HG02981 (cell line): Measurements from ENCODE around the gene TMEM185B.
"Not testable (repeated sequence)": the region's sequence is repeated elsewhere in the genome, so short reads cannot be mapped to it uniquely, and the experiment has no call there.

Source experiments
- ATAC-seq: cut with Tn5 transposase; IDR thresholded peaks from one replicate; pipeline ENCODE4 v1.9.1; 2021; ENCODE audit warnings: mild to moderate bottlenecking, moderate library complexity; ENCODE audit not compliant: unreplicated experiment

The TMEM185B gene

DNA sequence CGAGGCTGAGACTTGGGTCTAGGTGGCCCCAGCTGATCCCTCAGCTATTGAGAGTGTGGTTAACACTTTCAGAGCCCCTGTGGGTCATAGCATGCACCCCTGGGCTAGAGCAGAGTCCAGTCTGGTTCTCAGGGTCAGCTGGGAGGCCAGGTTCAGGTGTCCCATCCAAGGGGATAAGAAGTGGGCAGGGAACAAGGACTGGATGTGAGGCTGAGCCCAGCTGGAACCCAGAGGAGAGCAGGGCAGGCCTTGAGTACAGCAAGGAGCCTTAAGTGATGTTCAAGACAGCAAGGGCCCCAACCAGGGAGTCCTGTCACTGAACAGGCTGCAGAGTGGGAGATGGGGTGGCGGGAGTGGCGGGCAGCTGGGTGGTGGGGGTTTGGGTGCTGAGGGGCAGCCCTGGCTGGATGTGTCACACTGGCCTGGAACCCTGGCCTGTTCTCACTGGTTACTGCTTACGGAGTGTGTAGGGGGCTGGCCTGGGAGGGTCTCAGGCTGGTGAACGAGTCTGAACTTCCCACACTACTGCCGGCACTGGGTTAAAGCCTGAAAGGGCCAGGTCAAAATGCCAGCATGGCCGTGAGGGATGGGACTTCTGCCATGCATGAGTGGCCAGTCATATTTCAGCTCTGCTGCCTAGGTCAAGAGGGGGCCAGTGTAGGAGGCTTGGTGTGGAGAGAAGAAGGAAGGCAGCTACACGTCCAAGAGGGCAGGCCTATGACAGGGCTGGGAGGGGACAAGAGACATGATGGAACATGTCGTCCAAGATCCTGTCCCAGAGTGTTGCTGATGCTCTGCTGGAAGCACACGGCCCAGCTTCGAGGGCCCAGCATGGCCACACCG, 13.6 kb downstream of the TMEM185B start:
- ATAC-seq, result no peak

- no peak for ATAC-seq
These were observed 14.5 kb downstream of the TMEM185B start for GRCh38 chr2:120208381-120209353.

DNA sequence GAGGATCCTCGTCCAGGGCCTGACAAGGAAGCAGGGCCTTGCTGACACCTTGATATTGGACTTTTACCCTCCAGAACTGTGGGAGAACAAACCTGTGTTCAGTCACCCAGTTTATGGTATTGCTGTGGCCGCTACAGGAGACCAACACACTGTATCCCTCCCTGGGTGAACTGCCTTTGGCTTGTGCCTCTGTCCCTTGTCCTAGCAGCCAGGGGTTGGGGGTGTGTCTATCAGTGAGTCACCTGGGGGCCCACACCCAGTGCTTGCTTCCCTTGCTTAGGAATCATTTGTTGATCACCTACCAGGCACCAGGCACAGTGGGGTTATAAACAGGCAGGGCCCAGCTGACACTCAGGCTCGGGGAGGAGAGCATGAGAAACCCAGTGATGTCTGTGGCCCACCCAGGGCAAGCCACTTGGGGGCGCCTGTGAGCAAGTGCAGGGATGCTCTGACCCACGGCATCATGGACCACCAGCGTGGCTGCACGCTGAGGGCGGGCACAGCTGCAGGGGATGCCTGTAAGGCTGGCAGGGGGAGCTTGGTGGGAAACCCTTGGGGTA, 17.1 kb downstream of the TMEM185B start:
- ATAC-seq, result no peak

DNA sequence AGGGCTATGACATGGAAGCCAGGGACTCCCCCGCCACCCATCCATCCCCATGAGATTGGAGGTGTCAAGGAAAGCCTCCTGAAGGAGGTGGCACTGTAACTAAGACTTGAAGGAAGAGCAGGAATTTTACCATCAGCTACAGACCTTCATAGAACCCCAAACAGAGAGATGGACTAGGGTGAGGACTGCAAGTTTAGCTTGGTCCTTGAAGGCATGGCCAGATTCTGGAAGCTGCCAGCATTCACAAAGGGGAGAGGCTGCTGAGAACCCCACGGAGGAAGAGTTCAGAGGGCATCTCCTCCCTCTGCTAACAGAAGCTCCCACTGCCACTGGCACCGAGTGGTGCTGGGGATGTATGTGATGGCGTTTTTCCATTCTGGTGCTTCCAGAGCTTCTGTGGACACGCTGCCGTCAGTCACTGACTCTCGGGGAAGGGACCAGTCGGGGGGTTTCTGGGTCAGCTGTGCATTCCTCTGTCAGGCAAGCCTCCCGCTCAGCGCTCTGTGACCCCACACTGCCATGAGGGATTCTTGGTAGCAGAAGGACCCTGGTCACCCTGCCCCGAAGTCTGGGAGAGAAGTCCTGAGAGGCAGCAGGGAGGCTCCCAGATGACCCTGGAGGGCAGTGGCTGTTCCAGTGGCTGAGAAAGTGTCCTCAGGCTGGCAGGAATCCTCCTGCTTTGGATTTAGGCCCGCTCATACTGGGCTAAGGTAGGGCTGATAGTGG, 18.1 kb downstream of the TMEM185B start:
- ATAC-seq, result no peak

DNA sequence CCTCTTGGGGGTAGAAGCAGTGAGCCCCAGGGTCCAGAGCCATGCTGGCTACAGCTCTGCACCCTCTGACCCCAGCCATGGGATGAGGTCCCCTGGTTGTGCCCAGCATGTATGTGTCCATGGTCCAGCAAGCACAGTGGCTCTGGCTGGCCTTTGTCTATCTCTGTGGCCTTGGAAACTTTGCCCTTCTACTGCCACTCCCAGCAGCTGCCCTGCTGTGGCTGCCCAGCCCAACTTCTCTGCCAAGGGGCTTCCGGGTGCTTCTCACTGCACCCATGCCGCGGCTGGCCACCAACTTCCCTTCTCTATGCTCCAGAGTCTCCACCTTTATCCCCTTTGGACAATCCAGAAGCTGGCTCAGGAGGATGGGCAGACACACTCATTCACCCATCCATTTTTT, 18.8 kb downstream of the TMEM185B start:
- no peak for ATAC-seq

GRCh38 chr2:120204022-120204405, 19.2 kb downstream of the TMEM185B start:
- no peak for ATAC-seq

- no peak for ATAC-seq
These were observed 19.8 kb downstream of the TMEM185B start for GRCh38 chr2:120203251-120204021.

- ATAC-seq, result not testable (repeated sequence)
These were observed 23.3 kb downstream of the TMEM185B start for GRCh38 chr2:120199817-120200459.

GRCh38 chr2:120195553-120195952, 27.6 kb downstream of the TMEM185B start:
- no peak for ATAC-seq

DNA sequence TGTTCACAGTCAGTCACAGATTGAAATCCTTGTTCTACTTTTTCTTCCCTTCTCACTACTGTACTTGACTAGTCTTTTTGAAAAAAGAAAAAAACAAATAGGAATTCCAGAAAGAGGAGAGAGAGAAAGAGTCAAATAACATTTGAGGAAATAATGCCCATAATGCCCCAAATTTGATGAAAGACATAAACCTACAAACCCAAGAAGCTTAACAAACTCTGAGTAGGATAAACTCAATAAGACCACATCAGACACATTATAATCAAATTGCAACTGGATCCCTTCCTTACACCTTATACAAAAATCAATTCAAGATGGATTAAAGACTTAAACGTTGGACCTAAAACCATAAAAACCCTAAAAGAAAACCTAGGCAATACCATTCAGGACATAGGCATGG, 30.9 kb downstream of the TMEM185B start:
- no peak for ATAC-seq

GRCh38 chr2:120189189-120189588, 34.0 kb downstream of the TMEM185B start:
- no peak for ATAC-seq

DNA sequence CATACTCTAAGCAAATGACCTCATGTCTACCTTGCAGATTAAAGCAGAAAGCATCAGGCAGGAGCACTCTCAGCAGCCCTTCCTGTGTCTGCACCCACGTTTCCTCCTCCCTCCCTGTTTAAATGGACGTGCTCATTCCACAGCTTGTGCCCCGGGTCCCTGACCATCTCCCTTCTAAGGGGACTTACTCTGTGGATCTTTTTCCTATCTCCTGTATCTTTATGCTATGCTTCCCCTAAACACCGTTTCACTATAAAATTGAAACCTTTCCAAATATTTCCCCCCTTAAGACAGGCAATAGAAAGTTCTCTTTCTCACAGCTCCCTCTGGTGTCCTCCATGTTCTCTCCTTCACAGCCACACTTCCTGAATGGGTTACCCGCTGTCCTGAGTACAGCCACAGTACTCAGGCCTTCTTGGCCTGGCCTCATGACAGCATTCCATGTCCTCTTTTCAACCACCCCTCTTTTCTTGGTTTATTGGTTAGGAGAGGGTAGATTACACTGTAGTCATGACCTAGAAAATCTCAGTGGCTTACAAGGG, 41.1 kb downstream of the TMEM185B start:
- no peak for ATAC-seq

GRCh38 chr2:120180066-120180465, 43.1 kb downstream of the TMEM185B start:
- no peak for ATAC-seq

DNA sequence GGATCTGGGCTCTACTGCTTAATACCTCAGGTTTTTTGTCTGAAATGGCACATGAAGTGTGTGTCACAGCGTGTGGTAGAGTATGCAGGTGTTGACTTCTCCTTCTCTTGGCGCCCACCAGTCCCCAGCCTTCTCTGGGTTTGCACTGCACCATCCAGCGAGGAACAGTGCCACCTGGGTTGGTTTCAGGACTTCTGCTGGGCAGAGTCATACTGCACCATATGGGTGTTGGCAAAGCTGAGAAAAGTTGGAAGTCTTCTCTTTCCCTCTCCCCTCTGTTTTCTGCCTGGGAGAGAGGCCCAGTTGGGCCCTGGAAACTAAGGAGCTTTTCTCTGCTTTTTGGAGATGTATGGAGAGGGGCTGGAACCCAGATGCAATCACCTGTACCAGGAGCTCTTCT, 43.8 kb downstream of the TMEM185B start:
- ATAC-seq, result no peak

DNA sequence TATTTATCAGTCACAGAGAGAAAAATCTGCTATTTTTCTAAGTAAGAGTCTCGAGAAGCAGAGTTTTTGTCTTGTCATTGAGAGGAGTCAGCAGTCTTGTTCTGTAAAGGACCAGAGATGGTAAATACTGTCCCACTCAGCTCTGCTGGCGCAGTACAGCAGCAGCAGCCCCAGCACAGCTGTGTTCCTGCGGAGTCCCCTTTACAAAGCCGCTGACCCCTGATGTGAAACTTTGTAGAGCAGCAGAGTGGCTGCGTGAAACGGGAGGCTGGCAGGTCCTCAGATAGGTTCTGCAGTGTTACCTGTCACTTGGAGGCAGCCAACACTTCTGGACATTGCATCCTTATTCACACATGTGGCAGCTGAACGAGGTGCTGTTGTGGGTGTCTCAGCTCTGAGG, 45.2 kb downstream of the TMEM185B start:
- no peak for ATAC-seq

DNA sequence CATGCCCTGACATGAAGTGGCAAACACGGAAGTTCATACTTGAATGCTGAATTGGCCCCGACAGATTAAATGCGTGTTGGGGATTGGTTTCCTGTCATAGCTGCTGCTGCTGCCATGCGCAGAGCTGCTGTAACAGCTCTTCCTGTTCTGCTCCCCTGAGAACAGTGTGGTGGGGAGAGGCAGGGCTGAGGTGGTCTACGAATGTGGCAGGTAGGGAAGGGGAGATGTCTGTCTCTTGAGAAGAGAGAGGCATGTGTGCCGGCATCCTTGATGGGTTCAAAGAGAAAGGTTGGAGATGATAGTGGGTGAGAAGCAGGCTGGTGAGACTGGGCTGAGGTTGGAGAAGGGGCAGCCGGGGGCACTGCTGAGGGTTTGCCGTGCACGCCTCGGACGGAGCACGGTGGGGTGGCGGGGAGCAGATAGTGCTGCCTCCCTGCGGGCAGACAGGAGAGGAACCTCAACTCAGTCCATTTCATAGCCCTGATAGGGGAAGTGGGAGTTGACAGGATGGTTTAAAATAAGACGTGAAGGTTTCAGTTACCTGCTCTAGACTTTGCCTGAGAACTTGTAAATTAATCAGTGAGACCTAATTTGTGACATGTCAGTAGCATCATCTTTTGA, 46.1 kb downstream of the TMEM185B start:
- peak; percentile 96 for ATAC-seq

DNA sequence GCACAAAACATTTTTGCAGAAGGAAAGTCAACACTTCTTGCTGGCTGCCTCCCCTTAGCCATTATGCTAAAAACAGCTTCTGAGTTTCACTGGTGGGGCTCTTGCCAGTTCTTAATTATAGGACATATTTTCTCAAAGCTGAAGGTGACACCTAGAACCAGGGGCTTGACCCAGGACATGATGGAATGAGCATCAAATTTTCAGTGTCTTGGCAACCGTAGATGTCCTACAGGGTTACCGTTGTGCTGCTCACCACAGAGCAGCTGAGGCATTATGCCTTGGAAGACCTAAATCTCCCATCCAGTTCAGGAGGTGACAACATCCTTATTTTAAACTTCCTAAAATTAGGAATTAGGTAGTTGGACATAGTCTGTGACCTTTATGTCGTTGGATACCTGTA, 46.7 kb downstream of the TMEM185B start:
- no peak for ATAC-seq

GRCh38 chr2:120174963-120175581, 48.1 kb downstream of the TMEM185B start:
- no peak for ATAC-seq
